Panc1 (cell line): ENCODE measurements around the gene CDH13.

Experiments used
- CTCF ChIP-seq: fragments of 450-650 bp; IDR thresholded peaks from 2 replicates; pipeline ENCODE4 v1.5.1; 2017; ENCODE audit warnings: mild to moderate bottlenecking
- SIN3A ChIP-seq: IDR thresholded peaks from 2 replicates; pipeline ENCODE4 v1.6.1; 2012; ENCODE audit warnings: low read depth, mild to moderate bottlenecking, low read length, moderate library complexity, borderline replicate concordance; ENCODE audit not compliant: insufficient read depth

GRCh38 chr16:83390759-83391158 lies 764.0 kb downstream of the CDH13 start:
- TF ChIP-seq CTCF = no peak
- no peak for TF ChIP-seq SIN3A
